ENCODE data around the gene SLC13A3.

SLC13A3 gene, protein sequence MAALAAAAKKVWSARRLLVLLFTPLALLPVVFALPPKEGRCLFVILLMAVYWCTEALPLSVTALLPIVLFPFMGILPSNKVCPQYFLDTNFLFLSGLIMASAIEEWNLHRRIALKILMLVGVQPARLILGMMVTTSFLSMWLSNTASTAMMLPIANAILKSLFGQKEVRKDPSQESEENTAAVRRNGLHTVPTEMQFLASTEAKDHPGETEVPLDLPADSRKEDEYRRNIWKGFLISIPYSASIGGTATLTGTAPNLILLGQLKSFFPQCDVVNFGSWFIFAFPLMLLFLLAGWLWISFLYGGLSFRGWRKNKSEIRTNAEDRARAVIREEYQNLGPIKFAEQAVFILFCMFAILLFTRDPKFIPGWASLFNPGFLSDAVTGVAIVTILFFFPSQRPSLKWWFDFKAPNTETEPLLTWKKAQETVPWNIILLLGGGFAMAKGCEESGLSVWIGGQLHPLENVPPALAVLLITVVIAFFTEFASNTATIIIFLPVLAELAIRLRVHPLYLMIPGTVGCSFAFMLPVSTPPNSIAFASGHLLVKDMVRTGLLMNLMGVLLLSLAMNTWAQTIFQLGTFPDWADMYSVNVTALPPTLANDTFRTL

DNA sequence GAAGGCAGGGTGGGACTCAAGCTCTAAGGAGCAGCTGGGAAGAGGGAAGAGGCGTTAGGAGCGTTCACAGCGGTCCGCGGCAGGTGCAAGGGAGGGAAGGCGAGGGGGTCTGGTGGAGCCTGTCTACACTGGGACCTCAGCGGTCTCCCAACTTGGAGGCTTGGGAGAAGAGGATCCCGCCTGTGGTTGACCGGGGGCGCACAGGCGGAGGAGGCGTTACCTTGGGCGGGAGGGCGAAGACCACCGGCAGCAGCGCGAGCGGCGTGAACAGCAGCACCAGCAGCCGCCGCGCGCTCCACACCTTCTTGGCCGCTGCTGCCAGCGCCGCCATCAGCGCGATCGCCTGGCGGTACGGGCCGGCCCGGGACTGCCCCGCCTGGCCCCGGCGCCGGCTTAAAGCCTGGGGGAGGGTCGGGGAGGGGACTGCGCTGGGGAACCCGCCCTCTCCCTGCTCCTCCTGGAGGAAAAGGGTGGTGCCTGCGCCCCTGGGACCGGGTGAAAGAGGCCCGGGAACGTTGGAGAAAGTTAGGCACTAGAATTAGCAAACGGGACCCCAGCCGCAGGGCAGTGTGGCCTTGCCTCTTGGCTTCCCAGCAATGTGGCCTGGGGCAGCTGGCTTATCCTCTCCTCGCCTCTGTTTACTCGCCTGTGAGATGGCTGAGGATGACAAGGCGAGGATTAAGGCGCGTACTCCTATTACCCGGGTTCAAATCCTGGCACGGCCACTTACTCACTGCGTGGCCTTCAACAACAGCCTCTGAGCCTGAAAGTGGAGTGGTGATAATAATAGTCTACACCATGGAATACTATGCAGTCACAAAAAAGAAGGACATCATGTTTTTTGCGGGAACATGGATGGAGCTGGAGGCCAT is at the start of gene SLC13A3:
Gene SLC13A3 (minus strand): TSS at position 369 of the 872 bp plus-strand sequence. CDS start 38 bp downstream, at position 331.
- DNase-seq = peak in 1 of 3 experiments; percentile 29

DNA sequence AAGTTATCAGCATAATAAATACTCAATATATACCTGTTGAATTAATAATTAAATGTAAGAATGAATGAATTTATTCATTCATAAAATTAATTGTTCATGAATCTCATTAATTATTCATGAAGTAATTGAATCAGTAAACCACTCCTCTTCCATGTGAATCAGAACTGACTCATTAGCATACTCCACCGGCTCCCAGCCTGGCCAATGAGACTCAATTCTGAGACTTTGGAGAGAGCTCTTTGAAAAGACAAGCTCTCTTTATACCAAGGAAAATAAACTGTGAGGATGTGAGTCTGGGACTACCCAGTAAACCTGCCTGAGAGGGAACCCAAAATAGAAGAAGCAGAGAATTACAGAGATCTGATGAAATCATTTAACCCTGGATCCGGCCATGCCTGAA is 49.8 kb upstream of the SLC13A3 start:
- no peak for DNase-seq

DNA sequence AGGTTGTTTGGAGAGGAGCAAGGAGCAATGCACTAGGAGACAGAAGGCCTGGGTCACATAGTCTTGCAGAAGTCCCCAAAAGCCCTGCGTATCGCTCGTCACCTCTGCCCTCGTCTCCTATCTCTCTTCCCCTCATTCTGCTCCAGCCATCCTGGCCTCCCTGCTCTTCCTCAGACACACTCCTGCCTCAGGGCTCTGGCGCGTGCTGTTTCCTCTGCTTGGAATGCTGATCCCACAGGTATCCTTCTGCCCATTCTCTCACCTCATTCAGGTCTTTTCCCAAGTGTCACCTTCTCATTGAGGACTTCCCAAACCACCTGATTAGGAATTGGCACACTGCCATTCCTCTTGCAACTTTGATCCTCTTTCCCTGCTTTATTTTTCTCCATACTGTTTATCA is 49.2 kb upstream of the SLC13A3 start:
- DNase-seq = no peak

DNA sequence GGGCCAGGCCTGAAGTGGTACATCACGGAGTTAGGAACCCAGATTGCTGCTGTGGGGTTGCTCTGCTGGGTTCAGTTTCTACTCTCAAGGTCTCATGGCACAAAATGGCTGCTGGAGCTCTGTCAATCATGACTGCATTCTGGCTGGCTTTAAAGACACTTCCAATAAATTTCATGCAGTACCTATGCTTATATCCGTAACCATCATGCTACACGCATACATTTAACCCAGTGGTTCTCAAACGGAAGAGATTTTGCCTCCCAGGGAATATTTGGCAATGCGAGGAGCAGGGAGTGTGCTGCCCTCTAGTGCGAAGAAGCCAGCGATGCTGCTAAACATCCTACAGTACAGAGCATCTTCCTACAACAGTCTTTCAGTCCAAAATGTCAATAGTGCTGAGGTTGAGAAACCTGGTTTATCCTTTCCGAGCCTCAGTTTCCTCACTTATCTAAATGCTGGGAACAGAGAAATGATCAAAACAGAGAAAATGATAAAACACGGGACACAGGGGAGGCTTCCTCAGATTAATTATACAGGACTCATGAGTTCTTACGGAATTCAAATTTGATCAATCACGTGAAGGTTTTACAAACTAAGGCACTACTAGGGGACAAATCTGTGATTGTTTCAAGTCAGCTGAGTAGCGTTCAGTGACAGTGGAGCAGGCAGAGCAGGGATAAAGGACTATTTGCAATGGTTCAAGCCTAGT is 48.5 kb upstream of the SLC13A3 start:
- DNase-seq = peak in 1 of 3 experiments; percentile 33

DNA sequence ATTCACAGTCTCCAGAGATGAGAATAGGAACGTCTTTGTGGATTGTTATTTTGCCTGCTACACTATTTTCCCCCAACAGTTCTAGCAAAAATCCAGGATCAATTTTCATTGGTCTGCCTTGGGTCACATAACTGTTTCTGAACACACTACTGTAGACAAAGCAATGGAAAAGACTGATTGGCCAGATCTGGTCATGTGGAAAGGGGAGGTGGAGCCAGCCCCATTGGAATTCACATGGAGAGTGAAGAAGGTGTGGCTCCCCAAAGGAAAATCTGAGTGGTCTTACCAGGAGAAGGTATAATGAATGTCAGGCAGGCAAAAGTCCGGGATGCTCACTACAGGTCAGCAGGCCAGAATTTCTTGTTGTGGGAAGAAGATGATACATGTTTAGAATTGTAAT is 47.5 kb upstream of the SLC13A3 start:
- no peak for DNase-seq

DNA sequence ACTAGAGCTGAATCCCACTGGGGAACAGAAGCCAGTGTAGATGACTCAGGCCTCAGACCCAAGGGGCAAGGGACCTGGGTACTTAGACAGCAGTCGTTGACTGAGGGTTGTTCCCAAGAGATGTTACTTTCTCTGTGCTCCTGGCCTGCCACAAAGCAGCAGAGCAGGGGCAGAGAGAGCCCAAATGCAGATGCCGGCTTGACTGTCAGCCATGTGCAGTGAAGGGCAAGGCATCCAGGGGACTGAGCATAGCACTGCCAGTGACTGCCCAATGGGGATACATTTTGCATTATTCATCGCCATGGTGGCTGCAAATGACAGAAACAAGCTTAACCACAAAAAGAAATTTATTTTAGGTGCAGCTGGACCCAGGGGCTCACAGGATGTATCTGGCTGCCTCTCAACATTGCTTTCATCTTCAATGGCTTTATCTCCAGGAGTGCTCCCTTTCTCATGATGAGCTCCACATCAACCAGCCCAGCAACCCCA is 45.6 kb upstream of the SLC13A3 start:
- DNase-seq = no peak

DNA sequence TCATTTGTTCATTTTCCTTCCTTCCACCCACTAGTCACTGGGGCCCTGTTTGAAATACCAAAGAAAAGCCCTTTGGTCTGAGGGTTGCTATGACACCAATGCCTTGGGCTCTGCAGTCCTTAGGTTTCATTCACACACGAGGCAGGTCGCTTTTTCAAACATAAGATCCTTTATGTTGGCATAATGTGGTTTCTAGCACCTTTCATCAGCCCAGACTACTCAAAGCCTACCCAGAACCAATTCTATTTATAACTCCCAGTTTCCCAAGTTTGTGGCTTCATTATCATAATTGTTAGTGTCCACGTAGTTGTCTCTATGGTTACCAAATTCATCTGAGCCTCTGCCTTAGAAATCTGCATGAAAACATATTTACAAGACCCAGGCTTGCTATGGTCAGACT is 44.6 kb upstream of the SLC13A3 start:
- peak; percentile 61 to 89 (median 64) for DNase-seq

DNA sequence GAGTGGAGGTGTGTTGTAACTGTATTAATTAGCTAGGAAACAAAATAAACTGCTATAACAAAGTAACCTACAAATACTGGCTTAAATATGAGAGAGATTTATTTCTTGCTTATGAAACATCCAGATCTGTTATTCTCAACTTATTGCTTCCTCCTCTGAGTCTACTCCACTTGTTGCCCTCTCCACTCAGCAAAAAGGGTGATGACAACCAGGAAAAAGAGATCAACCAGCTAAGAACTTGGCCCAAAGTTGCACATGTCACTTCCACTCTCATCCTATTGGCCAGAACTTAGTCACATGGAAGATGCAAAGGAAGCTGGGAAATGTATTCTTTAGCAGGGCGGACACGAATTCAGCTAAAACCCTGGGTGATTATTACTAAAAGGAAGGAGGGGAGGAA is 43.2 kb upstream of the SLC13A3 start:
- DNase-seq = no peak

DNA sequence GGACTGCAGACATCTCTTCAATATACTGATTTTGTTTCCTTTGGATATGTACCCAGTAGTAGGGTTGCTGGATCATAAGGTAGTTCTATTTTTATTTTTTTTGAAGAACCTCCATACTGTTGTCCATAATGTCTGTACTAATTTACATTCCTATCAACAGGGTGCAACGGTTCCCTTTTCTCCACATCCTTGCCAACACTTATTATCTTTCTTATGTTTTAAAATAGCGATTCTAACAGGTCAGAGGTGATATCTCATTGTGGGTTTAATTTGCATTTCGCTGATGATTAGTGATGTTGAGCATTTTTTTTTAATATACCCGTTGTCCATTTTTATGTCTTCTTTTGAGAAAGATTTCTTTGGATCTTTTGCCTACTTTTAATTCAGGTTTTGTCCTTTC is 39.9 kb upstream of the SLC13A3 start:
- no peak for DNase-seq

DNA sequence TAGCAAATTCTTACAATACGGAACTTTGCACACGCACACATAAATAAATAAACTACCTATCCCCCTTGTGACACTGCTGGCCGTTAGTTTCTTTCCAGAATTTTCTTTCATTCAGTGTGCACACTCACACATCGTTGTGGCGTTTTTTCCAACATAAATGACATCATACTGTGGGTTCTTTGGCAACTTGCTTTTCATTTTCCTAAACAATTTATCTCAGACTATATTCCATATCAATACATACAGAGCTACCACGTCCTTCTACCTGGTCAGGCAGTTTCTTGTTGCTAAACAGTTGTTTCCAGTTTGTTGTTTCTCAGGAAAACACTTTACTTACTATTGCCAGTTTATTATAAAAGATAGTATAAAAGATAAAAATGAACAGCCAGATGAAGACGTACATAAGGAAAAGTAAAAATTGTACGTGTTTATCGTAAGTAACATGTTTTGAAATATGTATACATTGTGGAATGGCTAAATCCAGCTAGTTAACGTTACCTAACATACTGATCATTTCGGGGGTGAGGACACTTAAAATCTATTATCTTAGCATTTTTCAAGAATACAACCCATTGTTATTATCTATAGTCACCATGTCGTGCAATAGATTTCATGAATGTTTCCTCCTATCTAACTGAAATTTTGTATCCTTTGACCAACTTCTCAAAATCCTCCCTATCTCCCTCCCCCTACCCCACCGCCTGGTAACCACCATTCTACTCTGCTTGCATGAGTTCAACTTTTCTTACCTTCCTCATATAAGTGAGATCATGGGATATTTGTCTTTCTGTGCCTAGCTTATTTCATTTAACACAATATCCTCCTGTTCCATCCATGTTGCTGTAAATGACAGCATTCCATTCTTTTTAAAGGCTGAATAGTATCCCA is 39.2 kb upstream of the SLC13A3 start:
- no peak for DNase-seq

DNA sequence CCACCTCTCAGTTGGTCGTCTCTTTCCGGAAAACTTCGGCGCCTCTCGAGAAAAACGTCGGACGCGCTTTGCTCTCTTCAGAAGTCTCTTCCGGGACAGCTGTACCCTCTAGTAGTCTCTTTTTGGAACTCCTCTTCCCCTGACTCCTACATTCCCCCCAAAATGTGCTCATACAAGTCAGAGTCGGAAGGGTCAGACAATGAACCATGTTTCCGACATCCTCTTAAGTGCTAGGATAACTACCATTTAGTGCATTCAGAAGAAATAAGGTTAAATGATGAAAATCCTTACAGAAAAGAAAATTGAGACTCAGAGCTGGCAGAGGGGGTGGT is 38.5 kb upstream of the SLC13A3 start:
- no peak for DNase-seq

DNA sequence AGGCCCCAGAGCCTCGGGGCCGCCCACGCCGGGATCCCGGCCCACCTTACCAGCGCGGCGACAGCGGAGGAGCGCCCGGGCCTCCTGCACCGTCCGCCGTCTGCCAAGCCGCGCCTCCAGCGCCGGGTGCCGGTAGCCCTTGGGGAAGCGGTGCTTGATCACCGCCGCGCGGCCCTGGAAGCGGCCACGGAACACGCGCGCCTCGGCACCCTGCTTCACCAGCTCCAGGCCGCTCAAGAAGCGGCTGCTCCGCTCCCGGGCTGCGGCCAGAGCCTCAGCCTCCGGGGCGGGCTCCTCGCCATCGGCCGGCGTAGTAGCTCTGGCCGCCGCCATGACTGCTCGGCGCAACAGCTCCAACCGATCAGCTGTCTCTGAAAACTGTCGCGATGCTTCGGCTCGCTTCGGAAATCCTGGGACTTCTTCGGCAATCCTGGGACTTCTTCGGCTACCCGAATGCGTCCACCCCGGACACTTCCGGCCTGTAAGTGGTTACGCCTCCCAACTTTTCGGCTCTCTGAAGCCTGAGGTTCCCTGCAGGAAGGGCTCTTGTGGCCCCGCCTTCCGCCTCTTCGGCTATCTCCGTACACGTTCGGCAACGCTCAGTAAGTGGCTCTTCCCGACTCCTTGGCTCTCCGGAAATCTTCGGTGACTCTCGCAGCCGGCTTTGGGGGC is 38.0 kb upstream of the SLC13A3 start, which contains the start of gene TP53RK:
Gene TP53RK (minus strand): TSS at position 363 of the 672 bp plus-strand sequence. CDS start 30 bp downstream, at position 333.
- DNase-seq = peak; percentile 87 to 95 (median 95)

DNA sequence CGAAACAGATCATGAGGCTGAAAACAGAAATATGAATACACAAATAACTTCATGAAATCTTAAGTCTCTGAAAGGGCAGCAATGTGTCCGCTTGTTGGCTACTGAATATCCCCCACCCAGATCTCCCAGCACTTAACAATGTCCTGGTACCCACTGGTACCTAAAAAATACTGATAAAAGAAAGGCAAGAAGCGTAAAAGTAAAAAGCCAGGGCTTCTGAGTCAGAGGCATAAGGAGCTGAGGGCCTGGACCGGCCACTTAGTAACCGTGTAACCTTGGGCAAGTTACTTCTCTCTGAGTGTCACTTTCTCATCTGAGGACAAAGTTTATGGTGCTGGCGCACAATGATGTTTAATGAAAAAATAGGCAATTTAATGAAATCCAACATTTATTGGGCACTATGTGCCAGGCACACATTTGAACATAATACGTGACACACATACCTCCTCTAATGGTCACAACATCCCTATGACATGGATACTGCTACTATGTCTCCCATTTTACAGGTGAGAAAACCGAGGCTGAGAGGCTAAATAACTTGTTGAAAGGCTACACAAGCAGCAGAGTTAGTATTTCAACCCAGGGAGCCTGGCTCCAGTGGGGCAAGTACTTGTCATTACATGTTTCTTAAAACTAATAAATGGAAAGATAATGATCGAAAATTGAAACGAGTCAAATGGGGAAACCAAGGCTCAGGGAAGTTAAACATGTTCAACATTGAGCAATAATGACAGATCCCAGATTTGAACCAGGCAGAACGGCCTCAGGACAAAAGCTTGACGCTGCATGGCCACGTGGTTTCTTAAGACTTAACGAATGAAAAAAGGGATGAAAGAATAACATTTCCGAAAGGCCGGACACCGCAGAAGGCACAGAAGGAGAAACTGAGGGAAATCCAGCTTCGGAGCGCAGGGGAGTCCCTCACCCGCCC is 37.2 kb upstream of the SLC13A3 start:
- peak in 1 of 3 experiments; percentile 59 for DNase-seq

DNA sequence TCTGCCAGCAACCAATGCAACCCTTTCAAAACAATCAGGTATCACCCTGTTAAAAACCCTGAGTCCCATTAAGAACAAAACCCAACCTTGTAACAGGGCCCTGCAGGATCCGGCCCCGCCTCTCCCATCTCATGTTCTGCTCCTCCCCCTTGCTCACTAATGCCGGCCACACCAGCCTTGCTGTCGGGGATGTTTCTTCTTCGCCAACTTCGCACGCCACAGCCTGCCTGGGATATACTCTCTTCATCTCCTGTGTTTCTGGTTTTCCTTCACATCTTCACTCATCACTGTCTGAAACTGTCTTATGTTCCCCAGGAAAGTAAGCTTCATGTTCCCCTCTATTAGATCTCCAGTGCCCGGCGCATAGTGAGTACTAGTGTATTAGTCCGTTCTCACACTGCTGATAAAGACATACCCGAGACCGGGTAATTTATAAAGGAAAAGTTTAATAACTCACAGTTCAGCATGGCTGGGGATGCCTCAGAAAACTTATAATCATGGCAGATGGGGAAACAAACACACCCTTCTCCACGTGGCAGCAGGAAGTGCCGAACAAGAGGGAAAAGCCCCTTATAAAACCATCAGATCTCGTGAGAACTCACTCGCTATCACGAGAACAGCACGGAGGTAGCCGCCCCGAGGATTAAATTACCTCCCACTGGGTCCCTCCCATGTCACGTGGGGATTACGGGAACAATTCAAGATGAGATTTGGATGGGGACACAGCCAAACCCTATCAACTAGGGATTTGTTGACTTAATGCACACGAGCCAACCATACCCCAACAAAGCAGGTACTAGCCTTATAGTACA is 32.9 kb upstream of the SLC13A3 start:
- DNase-seq = no peak

DNA sequence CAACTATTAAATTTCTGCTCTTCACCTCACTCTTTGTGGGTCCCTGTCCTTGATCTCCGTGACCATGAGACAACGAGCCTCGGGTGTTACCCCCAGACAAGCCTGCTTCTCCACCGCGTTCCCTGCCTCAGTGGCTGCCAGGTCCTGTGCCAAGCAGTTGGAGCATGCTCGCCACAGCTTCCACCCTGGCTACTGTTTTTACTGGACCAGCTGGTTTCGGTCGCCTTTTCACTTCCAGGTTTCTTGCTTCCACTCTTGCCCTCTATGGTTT is 32.3 kb upstream of the SLC13A3 start:
- DNase-seq = no peak

DNA sequence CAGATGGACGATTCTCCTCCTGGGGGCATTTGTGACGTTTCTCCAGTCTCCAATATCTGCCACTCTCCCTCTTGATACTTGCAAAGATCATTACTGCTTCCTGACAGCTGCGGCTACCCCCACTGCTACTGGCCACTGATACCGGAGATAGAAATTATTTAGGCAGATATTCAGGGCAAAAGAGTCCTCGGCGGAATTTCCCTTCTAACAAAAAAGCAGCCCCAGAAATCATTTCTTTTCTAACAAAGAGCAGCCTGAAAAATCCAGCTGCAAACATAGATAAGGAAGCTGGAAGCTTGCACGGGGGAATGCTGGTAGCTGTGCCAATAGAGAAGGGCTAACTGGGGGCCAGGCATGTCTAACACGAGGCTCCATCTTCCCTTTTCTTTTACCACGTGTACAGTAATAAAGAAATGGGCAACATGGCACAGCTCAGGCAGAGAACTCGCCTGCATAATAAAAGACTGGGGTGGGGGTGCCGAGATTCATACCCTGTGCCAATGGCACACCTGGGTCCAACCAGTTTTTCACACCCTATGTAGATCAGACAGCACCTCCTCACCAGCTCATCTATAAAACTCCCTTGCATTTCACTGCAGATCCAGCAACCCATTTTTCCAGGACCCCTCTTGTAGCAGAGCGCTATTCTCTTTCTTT is 31.9 kb upstream of the SLC13A3 start:
- no peak for DNase-seq

DNA sequence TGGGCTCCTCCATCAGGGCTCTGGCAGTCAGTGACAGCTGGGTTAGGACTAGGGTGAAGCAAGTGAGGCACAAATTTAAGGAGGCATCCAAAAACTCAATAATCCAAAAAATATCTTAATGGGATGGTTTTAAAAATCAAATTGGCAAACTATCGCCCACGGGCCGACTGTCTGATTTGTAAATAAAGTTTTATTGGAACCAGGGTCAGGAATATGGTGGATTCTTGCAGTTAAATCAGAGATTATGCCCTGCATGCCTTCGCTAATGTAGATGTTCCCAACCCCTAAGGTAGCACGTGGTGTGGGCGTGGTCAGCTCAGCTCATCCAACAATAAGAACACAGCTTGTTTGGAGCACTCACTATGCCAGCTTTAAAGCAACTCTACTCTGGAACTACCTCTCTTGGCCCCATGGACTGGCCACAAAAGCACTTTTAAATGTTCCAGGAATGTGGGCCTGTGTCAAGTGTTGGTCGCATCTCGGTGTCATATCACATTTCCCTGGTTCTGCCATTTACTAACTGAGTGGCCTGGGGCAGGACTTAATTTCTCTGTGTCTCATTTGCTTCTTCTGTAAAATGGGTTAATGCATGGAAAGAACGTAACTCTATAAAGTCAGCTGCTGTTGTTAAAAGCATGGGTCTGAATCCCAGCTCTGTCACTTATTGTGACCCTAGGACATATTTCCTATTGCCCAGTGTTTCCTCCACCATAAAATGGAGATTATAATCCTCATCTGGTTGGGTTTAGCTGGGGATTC is 31.0 kb upstream of the SLC13A3 start:
- no peak for DNase-seq
